ENCODE data around the gene ZMAT1. TPM values are rescaled to one million over a fixed set of nuclear protein-coding genes. Genes with fewer than 3 reads are reported as not detected.

The ZMAT1 gene
- total and polyA plus RNA-seq, 2 of the 4 experiments (the other 2 are of a cell fraction), result 0.03 TPM; not detected in 1

- no peak for TF ChIP-seq SMC3 (IDR thresholded peaks at IDR 0.05; ENCODE audit: low read depth, low read length)
- no peak for TF ChIP-seq NFE2L2 (IDR thresholded peaks at IDR 0.05; ENCODE audit: low read depth, low read length)
Observed at GRCh38 chrX:101918751-101919150, 13.1 kb downstream of the ZMAT1 start.

More at GRCh38 chrX:101918751-101919150, 13.1 kb downstream of the ZMAT1 start:
- in situ Hi-C loops (cut with MboI; ENCODE audit: low sequenced_read_pairs), result no loop called here
- H2BK120ac ChIP-seq (ENCODE audit: low read depth, low read length), result no peak overlapping the region
- H2AFZ ChIP-seq (replicated peaks; ENCODE audit: low read length, poor library complexity), result no peak overlapping the region
- no peaks in the 10 kb centered on the region for H3K27me3 ChIP-seq (ENCODE audit: control insufficient read depth, insufficient read depth, low read length)
- H3K14ac ChIP-seq (replicated peaks; ENCODE audit: low read depth, low read length), result no peak overlapping the region
- no peaks in the 10 kb centered on the region for H3K36me3 ChIP-seq (ENCODE audit: control insufficient read depth, insufficient read depth, low read length)
- H3K9me3 ChIP-seq (ENCODE audit: control insufficient read depth, insufficient read depth, low read length), result no peaks in the 10 kb centered on the region
- H2BK20ac ChIP-seq (ENCODE audit: low read depth, low read length), result no peak overlapping the region
- no TSS peak for BruUV-seq (replicated peaks)
- H3K4me3 ChIP-seq (ENCODE audit: insufficient read depth, low read depth, low read length), result no peak overlapping the region
- intact Hi-C loops (cut with micrococcal nuclease), result no loop called here
- H3K23ac ChIP-seq (ENCODE audit: low read depth, low read length), result no peak overlapping the region
- ATAC-seq (ENCODE audit: low read depth), result no peak
- no peak overlapping the region for H2BK5ac ChIP-seq (ENCODE audit: low read depth, low read length, poor library complexity, severe bottlenecking)
- H4K8ac ChIP-seq (ENCODE audit: low read depth in 2 of 2, low read length in 2 of 2), result no peak overlapping the region
- H3K4me1 ChIP-seq (ENCODE audit: control insufficient read depth, insufficient read depth, low read length), result no peaks in the 10 kb centered on the region
- no peak overlapping the region for H3K18ac ChIP-seq (ENCODE audit: low read depth, low read length)
- dilution Hi-C loops (cut with HindIII; ENCODE audit: low sequenced_read_pairs, unreplicated experiment), result no loop called here
- H3K4ac ChIP-seq (ENCODE audit: low read depth, low read length), result no peak overlapping the region
- no peak overlapping the region for H2BK15ac ChIP-seq (ENCODE audit: low read depth, low read length)
- DNase-seq, result no peak
- WGBS, 2 experiments (ENCODE audit: extremely low coverage in 2 of 2, insufficient read length in 1 of 2), result 33% methylated on average over 1 of the region's 1 CpG; no CpG with 5 or more reads in 1 of the 2 experiments
- no peak overlapping the region for H3K4me2 ChIP-seq (ENCODE audit: low read depth, low read length)
- no peak overlapping the region for H2AK9ac ChIP-seq (replicated peaks; ENCODE audit: low read depth, low read length, poor library complexity)
- H3K79me1 ChIP-seq (ENCODE audit: low read depth in 1 of 2, low read length in 2 of 2), result no peaks in the 10 kb centered on the region
- H3K27ac ChIP-seq (ENCODE audit: insufficient read depth, low read length), result no peak overlapping the region
- H4K91ac ChIP-seq (ENCODE audit: insufficient read depth, low read depth, low read length), result no peak overlapping the region
- POLR2A ChIA-PET (ENCODE audit: unreplicated experiment), result no interaction called here
- no peak overlapping the region for H3K9ac ChIP-seq (ENCODE audit: low read depth, low read length)
- CTCF ChIA-PET, result no interaction called here
- H3K56ac ChIP-seq (ENCODE audit: extremely low read depth, insufficient read depth, low read length), result no peak overlapping the region
- H3K9me1 ChIP-seq (ENCODE audit: insufficient read depth, low read length), result no peaks in the 10 kb centered on the region
- no peaks in the 10 kb centered on the region for H4K20me1 ChIP-seq (ENCODE audit: insufficient read depth, low read length)
- H2AK5ac ChIP-seq (ENCODE audit: low read depth, low read length), result no peak overlapping the region
- no peak overlapping the region for H4K5ac ChIP-seq (ENCODE audit: low read depth, low read length)
